HG03432 (cell line): ENCODE measurements around the gene IQCK.

ENCODE experiments used
- ATAC-seq: cut with Tn5 transposase; IDR thresholded peaks from one replicate; pipeline ENCODE4 v1.9.1; 2021; ENCODE audit warnings: mild to moderate bottlenecking, moderate library complexity; ENCODE audit not compliant: unreplicated experiment

The IQCK gene

GRCh38 chr16:19754644-19755036, 36.6 kb downstream of the IQCK start:
- no peak for ATAC-seq

- no peak for ATAC-seq
Observed at GRCh38 chr16:19755268-19755667, 37.2 kb downstream of the IQCK start.

GRCh38 chr16:19757026-19757425, 39.0 kb downstream of the IQCK start:
- ATAC-seq: no peak

- no peak for ATAC-seq
Observed at GRCh38 chr16:19757762-19758595, 39.9 kb downstream of the IQCK start.

- ATAC-seq: no peak
Observed at GRCh38 chr16:19760356-19761060, 42.4 kb downstream of the IQCK start.

GRCh38 chr16:19765860-19766553, 47.9 kb downstream of the IQCK start:
- ATAC-seq: no peak

GRCh38 chr16:19766554-19766884, 48.4 kb downstream of the IQCK start:
- ATAC-seq: no peak

- no peak for ATAC-seq
Observed at GRCh38 chr16:19766988-19767387, 48.9 kb downstream of the IQCK start.

GRCh38 chr16:19767497-19767896, 49.4 kb downstream of the IQCK start:
- ATAC-seq: no peak

GRCh38 chr16:19769239-19769638, 51.2 kb downstream of the IQCK start:
- ATAC-seq: no peak

- ATAC-seq: no peak
Observed at GRCh38 chr16:19771040-19771439, 53.0 kb downstream of the IQCK start.

GRCh38 chr16:19771796-19772195, 53.7 kb downstream of the IQCK start:
- no peak for ATAC-seq

- no peak for ATAC-seq
Observed at GRCh38 chr16:19774024-19774423, 56.0 kb downstream of the IQCK start.

GRCh38 chr16:19776147-19776546, 58.1 kb downstream of the IQCK start:
- ATAC-seq: no peak

GRCh38 chr16:19776565-19776964, 58.5 kb downstream of the IQCK start:
- no peak for ATAC-seq

GRCh38 chr16:19780321-19780720, 62.2 kb downstream of the IQCK start:
- no peak for ATAC-seq

- no peak for ATAC-seq
Observed at GRCh38 chr16:19781226-19781625, 63.2 kb downstream of the IQCK start.

GRCh38 chr16:19783363-19784182, 65.5 kb downstream of the IQCK start:
- no peak for ATAC-seq

GRCh38 chr16:19784183-19784736, 66.2 kb downstream of the IQCK start:
- ATAC-seq: no peak

GRCh38 chr16:19785081-19785480, 67.0 kb downstream of the IQCK start:
- no peak for ATAC-seq
